ENCODE measurements around the gene CEP57L1.
"Not testable (repeated sequence)": the region's sequence is repeated elsewhere in the genome, so short reads cannot be mapped to it uniquely, and the experiment has no call there.

CEP57L1 gene

GRCh38 chr6:109074133-109074415 lies 21.2 kb upstream of the CEP57L1 start:
- DNase-seq, result no peak

GRCh38 chr6:109075934-109076333 lies 19.4 kb upstream of the CEP57L1 start:
- DNase-seq, result no peak

DNA sequence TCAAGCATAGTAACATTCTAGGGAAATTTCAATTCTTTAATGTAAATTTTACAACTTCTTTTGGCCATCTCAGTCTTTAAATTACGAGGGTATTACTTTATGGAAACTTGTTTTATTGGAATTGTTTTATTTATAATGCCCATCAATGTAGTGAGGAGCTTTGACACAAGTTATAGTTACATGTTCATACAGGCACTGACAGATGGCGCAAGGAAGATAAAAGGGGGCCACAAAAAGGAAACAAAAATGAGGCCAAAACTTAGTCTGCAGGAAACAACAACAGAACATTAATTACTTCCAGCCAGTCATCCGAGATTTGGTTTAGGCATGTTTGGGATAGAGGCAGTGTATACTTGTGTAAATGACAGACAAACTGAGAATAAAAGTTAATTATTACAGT lies 18.9 kb upstream of the CEP57L1 start:
- no peak for DNase-seq

DNA sequence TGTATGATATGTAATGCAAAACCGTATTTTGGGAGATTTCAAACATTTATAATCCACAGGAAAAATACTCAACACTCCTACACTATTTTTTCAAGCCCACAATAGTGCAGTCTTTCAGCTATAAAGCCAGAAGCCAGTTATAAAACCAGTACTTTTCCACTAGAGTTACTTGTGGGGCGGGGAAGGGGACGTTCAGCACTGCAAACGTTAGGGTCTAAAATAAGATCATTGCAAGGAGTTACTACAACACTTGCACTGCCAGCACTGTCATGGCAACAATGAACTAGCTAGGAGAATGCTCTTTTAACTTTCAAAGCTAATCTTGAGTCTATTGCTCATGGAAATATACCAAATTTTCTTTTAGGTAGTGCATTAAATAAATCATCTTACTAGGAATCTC lies 15.3 kb upstream of the CEP57L1 start:
- DNase-seq, result no peak

- DNase-seq, result no peak
Observed at GRCh38 chr6:109081026-109081425, 14.3 kb upstream of the CEP57L1 start.

GRCh38 chr6:109081516-109082187 lies 13.7 kb upstream of the CEP57L1 start:
- DNase-seq, result no peak

DNA sequence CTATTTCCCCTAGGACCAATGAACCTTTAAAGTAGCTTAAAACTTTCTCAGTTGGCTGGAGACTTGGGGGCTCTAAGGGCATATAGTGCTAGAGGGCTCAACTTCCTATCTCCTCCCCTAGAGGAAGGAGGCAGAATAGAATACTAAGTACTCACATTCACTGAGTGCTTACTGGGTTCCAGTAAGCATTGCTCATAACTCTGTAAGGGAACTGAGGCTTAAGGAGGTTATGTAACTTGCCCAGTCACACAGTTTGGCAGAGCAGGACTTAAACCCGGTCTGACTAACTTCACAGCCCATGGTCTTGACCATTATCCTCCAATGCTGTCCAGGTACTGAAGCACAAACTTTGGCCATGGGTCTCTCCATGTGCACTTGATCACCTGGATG lies 13.1 kb upstream of the CEP57L1 start:
- peak; percentile 27 for DNase-seq

DNA sequence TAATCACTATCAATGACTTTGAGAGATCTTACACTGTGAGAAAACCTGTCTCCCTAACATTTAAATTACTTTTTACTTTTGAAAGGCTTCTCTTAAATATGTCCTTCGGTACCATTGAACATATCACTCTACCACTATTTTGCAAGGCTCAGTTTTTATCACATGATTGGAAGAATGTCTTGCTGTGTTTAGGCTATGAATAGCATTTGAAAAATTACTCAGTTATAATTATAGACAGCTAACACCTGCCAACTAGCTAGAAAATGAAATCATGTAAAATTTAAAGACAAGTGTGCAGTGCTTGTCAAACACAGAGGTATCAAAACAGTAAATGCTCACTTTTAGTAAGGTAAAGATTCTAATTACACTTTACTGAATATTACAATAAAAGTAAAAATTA lies 11.7 kb upstream of the CEP57L1 start:
- no peak for DNase-seq

DNA sequence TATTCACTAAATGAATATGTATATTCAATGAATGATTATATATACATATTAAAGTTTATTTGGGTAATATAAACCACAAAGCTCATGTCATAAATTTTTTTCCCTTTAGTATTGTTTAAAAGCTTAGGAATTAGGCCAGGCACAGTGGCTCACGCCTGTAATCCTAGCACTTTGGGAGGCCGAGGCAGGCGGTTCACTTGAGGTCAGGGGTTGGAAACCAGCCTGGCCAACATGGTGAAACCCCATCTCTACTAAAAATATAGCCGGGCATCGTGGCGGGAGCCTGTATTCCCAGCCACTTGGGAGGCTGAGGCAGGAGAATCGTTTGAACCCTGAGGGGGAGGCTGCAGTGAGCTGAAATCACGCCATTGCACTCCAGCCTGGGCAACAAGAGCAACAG lies 11.2 kb upstream of the CEP57L1 start:
- DNase-seq, result not testable (repeated sequence)

DNA sequence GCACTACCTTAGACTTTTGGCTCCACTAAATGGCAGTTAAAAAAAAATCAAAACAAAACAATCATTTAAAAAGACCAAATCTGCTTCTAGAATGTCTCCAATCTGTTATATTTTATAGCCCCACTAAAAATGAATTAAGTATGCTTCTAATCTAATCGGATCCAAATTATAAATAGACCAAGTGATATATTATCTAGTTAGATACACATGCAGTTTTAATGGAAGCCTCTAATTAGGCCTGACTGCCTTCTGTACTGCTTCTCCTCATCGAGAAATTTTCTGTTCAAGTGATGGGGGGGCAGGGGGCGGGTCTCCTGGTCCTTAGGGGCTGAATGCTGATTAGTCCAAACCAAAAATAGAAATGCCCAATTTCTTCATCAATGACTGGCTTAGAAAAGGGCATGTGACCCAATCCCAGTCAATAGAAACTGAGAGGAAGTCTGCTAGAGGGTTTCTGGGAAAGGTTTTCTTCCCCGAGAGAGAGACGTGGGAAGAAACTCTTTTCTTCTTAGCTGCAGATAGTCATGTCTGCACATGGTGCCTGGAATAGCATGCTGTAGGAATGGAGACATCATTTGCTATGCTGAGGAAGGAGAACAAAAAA lies 7.5 kb upstream of the CEP57L1 start:
- DNase-seq, result peak; percentile 21

- no peak for DNase-seq
Observed at GRCh38 chr6:109088995-109089394, 6.3 kb upstream of the CEP57L1 start.

DNA sequence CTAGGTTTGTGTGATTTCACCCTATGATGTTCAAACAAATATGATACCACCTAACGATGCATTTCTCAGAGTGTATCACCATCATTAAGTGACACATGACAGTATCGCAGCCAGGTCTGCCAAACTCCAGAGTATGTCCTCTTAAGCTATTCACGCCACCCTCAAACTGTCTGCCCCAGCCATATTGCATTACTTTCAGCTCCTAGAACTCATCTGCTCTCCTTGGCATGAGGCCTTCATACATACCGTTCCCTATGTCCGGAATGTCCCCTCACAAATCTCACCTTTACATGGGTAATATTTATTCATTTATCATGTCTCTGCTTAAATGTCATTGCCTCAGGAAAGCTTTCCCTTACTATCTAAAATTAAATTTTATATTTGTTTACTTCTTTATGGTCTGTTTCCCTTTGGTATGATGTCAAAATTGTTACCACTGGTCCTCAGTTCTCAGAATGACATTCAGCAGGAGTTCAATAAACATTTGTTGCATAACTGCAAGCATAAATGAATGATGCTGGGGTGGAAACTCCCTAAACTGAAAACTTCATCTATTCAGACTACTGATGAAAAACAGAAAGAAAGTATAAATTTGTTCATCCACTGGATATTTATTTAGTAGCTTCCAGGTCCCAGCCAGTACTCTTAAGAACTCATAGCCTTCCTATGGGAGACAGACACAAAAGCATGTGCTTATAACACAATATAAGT lies 3.8 kb upstream of the CEP57L1 start:
- no peak for DNase-seq

- no peak for DNase-seq
Observed at GRCh38 chr6:109092074-109092473, 3.2 kb upstream of the CEP57L1 start.

DNA sequence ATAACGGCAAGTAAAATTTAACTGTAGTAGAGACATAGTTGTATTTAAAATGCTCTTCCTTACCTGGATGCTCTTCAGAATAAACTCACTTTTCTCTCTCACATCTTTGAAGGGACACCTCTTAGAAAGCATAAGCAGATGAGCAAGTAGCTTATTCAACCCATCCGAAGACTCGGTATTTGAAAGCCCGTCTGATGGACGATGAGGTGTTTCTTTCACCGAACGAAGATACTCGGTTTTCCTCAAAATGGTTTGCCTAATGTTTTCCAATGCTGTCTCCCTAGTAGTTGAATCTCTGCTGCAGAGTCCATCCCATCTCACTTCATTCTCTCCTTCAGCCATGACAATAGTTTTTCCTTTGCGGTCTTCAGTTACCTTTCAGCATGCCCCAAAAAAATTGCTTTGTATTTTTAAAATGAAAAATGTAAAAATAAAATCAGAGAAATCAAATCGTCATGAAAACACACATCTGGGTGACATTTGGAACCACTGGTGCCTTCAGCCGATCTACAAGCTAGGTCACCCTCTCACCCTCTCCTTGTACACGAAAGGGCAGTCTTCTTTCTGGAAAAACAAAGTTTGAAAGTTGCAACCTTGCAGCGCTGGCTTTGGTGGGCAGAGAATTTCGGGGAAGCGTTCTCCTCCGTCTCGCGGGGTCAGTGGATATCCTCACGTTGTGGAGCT lies 1.4 kb upstream of the CEP57L1 start:
- peak; percentile 36 for DNase-seq

DNA sequence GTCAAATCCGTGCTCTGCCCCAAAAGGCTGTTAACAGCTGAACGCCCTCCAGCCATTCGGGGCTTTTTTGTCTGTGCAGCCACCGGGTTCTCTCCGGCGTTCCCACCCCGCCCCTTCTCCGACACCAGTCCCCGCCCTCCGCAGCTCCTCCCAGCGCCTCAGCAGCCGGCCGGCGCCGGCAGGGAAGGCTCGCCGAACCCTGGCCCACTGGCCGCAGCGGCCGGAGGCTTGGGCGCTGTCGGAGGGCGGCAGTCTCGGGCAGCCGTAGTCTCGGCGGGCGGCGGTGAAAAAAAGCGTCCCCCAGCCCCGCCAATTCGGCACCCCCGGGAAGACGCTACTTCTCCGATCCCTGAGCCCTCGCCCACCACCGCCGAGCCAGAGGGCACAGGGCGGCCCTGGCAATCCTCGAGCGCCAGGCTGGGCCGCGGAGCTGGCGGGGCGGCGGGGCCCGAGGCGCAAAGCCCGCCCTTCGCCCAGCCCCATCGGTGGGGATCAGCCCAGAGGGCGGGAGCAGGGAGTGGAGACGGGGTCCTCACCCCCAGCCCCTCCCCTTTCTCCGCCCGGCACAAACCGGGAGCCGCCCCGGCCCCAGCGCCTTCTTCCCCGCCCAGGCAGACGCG lies 781 bp upstream of the CEP57L1 start, which contains the start of gene SESN1:
SESN1 (minus strand) TSS at position 431 of the 620 bp plus-strand sequence. CDS start 773 bp downstream, outside the sequence.
- peak; percentile 92 for DNase-seq

DNA sequence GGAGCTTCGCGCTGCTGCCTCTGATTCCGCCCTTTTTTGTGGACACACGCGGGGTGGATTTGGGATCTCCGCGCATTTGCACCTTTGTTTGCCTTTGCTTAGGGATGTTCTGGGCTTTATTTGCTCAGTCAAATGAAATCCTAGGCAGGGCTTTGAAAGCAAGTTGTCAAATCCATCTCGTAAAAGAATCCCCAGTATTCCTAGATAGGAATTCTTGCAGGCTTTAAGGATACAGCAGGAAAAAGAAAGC lies 453 bp downstream of the CEP57L1 start:
- no peak for DNase-seq

DNA sequence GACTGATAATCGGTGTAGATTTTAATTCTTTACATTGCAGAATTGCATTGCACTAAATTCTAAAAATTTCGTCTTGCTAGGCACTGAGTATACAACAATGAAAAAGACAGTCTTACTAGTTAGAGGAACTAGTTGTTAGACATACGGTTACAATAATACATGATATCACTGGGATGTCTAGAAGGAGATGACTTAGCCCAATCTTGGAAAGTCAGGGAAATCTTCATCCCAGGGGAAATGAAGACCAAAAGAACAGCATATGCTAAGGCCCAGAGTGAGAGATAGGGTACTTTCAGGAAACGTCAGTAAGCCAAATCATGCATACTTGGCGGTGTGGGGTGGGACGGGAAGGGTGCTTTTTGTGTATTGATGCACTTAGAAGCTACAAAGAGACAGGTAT lies 901 bp downstream of the CEP57L1 start:
- DNase-seq, result peak; percentile 17

DNA sequence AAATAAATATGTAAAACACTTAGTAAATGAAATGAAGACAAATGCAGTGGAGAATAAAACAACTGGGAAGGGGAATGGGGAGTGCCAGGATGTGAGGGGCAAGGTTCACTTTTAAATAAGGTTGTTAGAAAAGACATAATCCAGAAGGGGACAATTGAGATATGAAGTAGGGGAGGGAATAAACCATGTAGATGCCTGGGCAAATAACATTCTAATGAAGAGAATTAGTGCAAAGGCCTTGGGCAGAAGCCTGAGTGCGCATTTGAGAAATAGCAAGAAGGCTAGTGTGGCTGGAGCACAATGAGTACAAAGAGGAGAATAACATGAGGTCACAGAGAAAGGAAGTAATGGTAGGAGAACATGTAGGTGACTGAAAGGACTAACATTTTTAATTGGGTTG lies 2.4 kb downstream of the CEP57L1 start:
- DNase-seq, result no peak

DNA sequence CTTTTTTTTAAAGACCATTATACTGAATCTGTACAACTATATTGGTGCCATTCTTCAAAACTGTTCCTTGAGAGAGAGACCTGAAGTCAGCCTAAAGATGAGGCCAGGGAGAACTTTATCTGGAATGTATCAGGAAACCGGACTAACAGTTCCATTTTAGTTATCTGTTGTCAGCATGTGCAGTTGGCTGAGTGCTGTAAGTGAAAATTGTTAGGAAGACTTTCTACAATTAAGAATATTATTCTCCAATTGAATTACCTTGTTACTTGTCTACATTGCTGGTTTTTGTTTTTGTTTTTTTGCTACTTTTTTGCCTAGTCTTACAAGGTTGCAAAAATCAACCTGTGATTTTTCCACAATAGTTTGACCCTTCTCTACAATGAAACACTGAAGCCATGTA lies 7.5 kb downstream of the CEP57L1 start:
- DNase-seq, result no peak

DNA sequence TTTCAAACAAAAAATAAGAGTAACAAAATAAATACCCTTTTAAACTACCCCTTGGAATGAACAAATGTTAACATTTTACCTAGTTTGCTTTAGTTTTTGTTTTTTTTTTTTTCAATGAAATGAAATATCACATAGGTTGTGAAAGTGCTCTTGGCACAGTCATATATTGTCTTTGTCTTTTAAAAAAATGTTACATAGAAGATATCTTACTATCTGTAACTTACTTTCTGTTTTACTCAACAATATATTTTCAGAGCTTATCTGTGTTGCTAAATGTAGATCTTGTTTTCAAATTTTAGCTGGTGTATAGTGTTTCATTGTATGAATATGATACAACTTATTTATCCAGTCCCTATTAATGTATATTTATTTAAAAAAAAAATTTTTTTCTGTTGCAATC lies 8.6 kb downstream of the CEP57L1 start:
- DNase-seq, result no peak

- DNase-seq, result no peak
Observed at GRCh38 chr6:109104512-109104911, 9.2 kb downstream of the CEP57L1 start.

DNA sequence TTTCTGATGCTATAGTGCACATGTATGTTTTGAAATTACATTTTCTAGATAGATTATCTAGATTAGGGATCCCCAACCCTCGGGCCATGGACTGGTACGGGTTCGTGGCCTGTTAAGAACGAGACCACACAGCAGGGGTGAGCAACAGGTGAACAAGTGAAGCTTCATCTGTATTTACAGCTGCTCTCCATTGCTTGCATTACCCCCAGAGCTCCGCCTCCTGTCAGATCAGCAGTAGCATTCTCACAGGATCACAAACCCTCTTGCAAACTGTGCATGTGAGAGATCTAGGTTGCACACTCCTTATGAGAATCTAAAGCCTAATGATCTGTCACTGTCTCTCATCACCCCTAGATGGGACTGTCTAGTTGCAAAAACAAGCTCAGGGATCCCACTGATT lies 10.4 kb downstream of the CEP57L1 start:
- peak; percentile 25 for DNase-seq

DNA sequence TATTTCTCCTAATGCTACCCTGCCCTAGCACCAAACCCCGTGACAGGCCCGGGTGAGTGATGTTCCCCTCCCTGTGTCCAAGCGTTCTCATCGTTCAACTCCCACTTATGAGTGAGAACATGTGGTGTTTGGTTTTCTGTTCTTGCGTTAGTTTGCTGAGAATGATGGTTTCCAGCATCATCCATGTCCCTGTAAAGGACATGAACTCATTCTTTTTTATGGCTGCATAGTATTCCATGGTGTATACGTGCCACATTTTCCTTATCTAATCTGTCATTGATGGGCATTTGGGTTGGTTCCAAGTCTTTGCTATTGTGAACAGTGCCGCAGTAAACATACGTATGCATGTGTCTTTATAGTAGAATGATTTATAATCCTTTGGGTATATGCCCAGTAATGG lies 14.4 kb downstream of the CEP57L1 start:
- not testable (repeated sequence) for DNase-seq

- not testable (repeated sequence) for DNase-seq
Observed at GRCh38 chr6:109112663-109113062, 17.4 kb downstream of the CEP57L1 start.

Data from NCI-H82 (cell line).